GM10266 (cell line): ENCODE results near the gene EBF3.

Experiments used
- DNase-seq: peaks from one replicate; pipeline ENCODE4 v3.0.0; 2012; ENCODE audit errors: extremely low spot score
- TF ChIP-seq, protein P1 (sequence below): IDR thresholded peaks from 2 replicates; pipeline ENCODE4 v1.5.1; 2012; ENCODE audit warnings: mild to moderate bottlenecking, low read depth; ENCODE audit not compliant: control insufficient read depth, insufficient read depth; ENCODE audit errors: missing control alignments

The EBF3 gene

GRCh38 chr10:129882291-129883010 lies 81.6 kb downstream of the EBF3 start:
- DNase-seq, result no peak
- TF ChIP-seq, protein P1, sequence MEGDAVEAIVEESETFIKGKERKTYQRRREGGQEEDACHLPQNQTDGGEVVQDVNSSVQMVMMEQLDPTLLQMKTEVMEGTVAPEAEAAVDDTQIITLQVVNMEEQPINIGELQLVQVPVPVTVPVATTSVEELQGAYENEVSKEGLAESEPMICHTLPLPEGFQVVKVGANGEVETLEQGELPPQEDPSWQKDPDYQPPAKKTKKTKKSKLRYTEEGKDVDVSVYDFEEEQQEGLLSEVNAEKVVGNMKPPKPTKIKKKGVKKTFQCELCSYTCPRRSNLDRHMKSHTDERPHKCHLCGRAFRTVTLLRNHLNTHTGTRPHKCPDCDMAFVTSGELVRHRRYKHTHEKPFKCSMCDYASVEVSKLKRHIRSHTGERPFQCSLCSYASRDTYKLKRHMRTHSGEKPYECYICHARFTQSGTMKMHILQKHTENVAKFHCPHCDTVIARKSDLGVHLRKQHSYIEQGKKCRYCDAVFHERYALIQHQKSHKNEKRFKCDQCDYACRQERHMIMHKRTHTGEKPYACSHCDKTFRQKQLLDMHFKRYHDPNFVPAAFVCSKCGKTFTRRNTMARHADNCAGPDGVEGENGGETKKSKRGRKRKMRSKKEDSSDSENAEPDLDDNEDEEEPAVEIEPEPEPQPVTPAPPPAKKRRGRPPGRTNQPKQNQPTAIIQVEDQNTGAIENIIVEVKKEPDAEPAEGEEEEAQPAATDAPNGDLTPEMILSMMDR, result no peak

DNA sequence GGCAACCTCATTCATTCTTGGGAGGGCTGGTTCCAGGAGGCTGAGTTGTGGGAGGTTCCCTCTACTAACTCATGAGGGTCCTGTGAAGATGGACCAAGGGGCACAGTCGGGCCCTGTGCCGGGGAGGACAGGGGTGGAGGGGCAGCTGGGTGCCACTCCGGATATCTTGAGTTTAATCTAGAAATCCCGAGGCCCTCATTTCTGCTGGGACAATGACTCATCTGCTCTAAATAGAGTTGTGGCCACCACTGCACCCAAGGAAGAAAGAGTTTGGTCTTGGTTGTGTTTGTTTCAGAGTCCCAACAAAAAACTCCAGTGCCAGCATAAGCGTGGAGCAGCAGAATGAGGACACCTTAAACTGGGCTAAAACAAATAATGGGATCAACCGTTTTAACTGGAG lies 82.4 kb downstream of the EBF3 start:
- TF ChIP-seq, protein P1, result no peak
- no peak for DNase-seq

DNA sequence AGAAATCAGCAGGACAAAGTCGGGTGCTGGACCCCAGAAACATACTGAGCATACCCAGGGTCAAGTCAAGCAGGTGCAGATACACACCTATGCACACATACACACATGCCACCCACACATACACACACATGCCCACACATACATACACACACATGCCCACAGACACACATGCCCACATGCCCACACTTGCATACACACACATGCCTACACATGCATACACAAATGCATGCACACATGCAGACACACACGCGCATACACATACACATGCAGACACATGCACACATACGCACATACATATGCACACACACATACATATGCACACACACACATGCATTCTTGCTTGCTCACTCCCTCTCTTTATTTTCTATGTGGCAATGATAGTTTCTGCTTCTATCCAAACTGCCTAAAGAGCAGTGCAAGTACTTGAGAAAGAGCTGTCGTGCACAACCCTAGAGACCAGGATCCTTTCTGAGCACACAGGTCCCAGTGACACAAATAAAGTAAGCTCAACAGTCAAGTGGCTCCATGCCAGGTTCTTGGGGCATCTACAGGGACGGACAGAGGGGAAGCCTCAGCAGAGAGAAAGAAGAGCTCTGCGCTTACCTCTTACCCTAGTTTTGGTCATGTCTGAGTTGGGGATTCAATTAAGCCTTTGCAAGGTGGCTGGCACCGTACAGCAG lies 83.7 kb downstream of the EBF3 start:
- TF ChIP-seq, protein P1, result no peak
- no peak for DNase-seq

DNA sequence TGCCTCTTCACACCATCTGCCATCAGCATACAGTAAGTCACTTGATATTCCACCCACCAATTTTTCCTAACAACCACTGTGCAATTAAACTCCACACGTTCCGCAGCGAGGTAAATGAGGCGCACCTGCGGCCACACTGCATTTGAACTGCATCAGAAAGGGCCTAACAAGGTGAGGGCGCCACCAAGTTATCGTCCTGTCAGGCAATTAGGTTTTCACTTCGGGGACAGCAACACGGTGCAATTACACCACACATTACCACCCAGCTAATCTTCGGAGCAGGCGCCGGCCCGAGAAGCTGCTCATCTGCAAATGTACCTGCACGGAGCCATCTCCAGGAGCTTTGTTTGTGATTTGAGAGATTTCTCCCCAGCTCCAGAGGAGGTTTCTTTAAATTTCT lies 84.4 kb downstream of the EBF3 start:
- TF ChIP-seq, protein P1, result no peak
- DNase-seq, result no peak

DNA sequence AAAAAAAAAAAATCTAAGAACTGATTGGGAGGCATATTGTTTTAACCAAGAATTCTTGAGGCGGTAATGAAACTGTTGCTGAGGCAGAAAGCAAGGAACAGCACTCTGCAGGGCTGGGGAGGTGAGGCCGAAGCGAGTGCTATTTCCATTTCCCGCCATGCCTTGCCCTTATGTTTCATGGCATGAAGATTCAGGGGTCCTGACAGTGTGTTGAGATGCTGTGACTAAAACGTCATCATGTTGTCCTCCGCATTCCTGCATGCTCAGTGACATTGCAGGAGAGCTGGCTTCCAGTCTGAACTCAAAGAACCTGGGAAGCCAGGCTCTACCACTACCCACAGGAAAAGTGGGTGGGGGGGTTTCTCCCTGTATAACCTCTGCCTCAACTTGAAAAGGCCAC lies 85.2 kb downstream of the EBF3 start:
- TF ChIP-seq, protein P1, result no peak
- no peak for DNase-seq

GRCh38 chr10:129877773-129878371 lies 86.2 kb downstream of the EBF3 start:
- DNase-seq, result no peak
- TF ChIP-seq, protein P1, result peak; percentile 32

GRCh38 chr10:129876838-129877237 lies 87.2 kb downstream of the EBF3 start:
- TF ChIP-seq, protein P1, result no peak
- DNase-seq, result no peak
